ENCODE results near the gene PRUNE2. TPM values are rescaled to one million over a fixed set of nuclear protein-coding genes. Genes with fewer than 3 reads are reported as not detected.

The PRUNE2 gene
- total and polyA plus RNA-seq, 2 of the 13 experiments (the other 11 are each of a cell fraction or from before 2014, with no cell fraction given): 0.02 TPM; not detected in 1

DNA sequence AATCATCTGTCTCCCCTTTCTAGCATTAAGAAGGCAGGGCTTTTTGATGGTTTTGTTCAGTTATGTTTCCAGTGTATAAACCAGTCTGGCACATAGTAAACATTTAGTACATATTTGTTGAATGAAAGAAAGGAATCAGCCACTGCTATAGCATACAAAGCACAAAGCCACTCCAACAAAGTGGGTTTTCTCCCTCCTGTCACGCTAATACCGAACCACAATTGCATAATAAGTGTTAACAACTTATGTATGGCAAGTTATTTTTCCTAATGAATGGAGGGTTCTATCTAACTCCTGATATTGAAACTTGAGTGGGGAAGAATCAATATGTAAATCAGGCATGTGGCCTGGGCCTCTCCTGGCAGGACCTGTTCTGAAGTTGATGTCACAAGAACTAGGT, 53.9 kb downstream of the PRUNE2 start:
- in situ Hi-C loops (cut with HindIII; ENCODE audit: extremely low pct_ligation_motif_present, low pct_unique_long_range_greater_than_20kb) (no loop called here), intact Hi-C loops (cut with micrococcal nuclease; ENCODE audit: unreplicated experiment) (no loop called here)
- no peak for TF ChIP-seq MEIS1 (CRISPR knock-in tag; IDR thresholded peaks at IDR 0.05; ENCODE audit: borderline replicate concordance)
- TF ChIP-seq CBX1 (IDR thresholded peaks at IDR 0.05; ENCODE audit: low read depth): no peak
- no peak for TF ChIP-seq SRSF9 (IDR thresholded peaks at IDR 0.05; ENCODE audit: borderline replicate concordance, insufficient read depth, low read depth, low read length, poor library complexity, severe bottlenecking)
- no peak for TF ChIP-seq CBX2 (IDR thresholded peaks at IDR 0.05; ENCODE audit: low read depth, low read length)
- no peak for TF ChIP-seq CBX2 (CRISPR knock-in tag; IDR thresholded peaks at IDR 0.05; ENCODE audit: low read depth)
- no peak for TF ChIP-seq PHF5A (CRISPR knock-in tag; IDR thresholded peaks at IDR 0.05; ENCODE audit: low read depth, unreplicated experiment)
- TF ChIP-seq FOXK2 (IDR thresholded peaks at IDR 0.05): no peak
- no peak for TF ChIP-seq ZNF484 (CRISPR knock-in tag; IDR thresholded peaks at IDR 0.05; ENCODE audit: borderline replicate concordance, low read depth)
- TF ChIP-seq SP4 (CRISPR knock-in tag; IDR thresholded peaks at IDR 0.05): no peak
- no peak for TF ChIP-seq KDM6A (CRISPR knock-in tag; IDR thresholded peaks at IDR 0.05; ENCODE audit: low read depth)
- TF ChIP-seq SP1 (IDR thresholded peaks at IDR 0.05): no peak
- TF ChIP-seq SP1 (CRISPR knock-in tag; IDR thresholded peaks at IDR 0.05): no peak
- TF ChIP-seq ZNF737 (CRISPR knock-in tag; IDR thresholded peaks at IDR 0.05; ENCODE audit: borderline replicate concordance): no peak
- TF ChIP-seq, protein P1, sequence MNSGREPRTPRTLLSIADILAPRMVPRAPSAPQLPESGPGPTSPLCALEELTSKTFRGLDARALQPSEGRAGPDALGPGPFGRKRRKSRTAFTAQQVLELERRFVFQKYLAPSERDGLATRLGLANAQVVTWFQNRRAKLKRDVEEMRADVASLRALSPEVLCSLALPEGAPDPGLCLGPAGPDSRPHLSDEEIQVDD (CRISPR knock-in tag; IDR thresholded peaks at IDR 0.05; ENCODE audit: borderline replicate concordance): no peak
- TF ChIP-seq, protein P2, sequence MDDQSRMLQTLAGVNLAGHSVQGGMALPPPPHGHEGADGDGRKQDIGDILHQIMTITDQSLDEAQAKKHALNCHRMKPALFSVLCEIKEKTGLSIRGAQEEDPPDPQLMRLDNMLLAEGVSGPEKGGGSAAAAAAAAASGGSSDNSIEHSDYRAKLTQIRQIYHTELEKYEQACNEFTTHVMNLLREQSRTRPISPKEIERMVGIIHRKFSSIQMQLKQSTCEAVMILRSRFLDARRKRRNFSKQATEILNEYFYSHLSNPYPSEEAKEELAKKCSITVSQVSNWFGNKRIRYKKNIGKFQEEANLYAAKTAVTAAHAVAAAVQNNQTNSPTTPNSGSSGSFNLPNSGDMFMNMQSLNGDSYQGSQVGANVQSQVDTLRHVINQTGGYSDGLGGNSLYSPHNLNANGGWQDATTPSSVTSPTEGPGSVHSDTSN (CRISPR knock-in tag; IDR thresholded peaks at IDR 0.05; ENCODE audit: borderline replicate concordance): no peak
- no peak for TF ChIP-seq RFXAP (CRISPR knock-in tag; IDR thresholded peaks at IDR 0.05; ENCODE audit: borderline replicate concordance)
- no peak for TF ChIP-seq KLF6 (CRISPR knock-in tag; IDR thresholded peaks at IDR 0.05)
- TF ChIP-seq TEAD3 (CRISPR knock-in tag; optimal IDR thresholded peaks at IDR 0.05; ENCODE audit: borderline replicate concordance): no peak
- no peak for TF ChIP-seq PTBP1 (IDR thresholded peaks at IDR 0.05; ENCODE audit: low read depth, low read length, poor library complexity, severe bottlenecking)
- Histone ChIP-seq H3K4me2 (ENCODE audit: low read depth, low read length) (no peak overlapping the region), H2AFZ (ENCODE audit: low read length) (no peak overlapping the region), H3K9ac (ENCODE audit: insufficient read depth, low read depth, low read length) (no peak overlapping the region), H4K20me1 (ENCODE audit: insufficient read depth, low read length) (no peaks in the 10 kb centered on the region), H3K79me2 (ENCODE audit: insufficient read depth, low read length) (no peaks in the 10 kb centered on the region), H3K4me1 (ENCODE audit: insufficient read depth, low read length) (no peaks in the 10 kb centered on the region), H3K36me3 (replicated peaks in 1 of 2; ENCODE audit: control insufficient read depth in 1 of 2, insufficient read depth in 2 of 2, low read length in 2 of 2) (no peaks in the 10 kb centered on the region), H3K27ac (ENCODE audit: extremely low read length, insufficient read depth, low read length) (no peak overlapping the region), H3K27me3 (ENCODE audit: control insufficient read depth in 1 of 2, insufficient read depth in 2 of 2, low read length in 2 of 2) (no peaks in the 10 kb centered on the region), H3K4me3 (replicated peaks in 1 of 3; ENCODE audit: insufficient read depth in 1 of 3, low read depth in 2 of 3, low read length in 3 of 3) (no peak overlapping the region), H3K9me3 (ENCODE audit: low read length) (no peaks in the 10 kb centered on the region)
- DNase-seq (ENCODE audit: low spot score) (no peak), FAIRE-seq (no peak), ATAC-seq (no peak)
- ChIA-PET CTCF (ENCODE audit: low intra/inter-chr PET ratio, low total read pairs) (no interaction called here), POLR2A (no interaction called here)
- 37% methylated on average over 2 of the region's 2 CpGs for WGBS (ENCODE audit: low lambda C conversion rate)
- BruUV-seq (replicated peaks): no TSS peak

Data from HepG2 (cell line).